Erythroblast (primary cell): Measurements from ENCODE around the gene KISS1R.

ENCODE experiments used
- GATA1 ChIP-seq: IDR thresholded peaks from 2 replicates; pipeline ENCODE4 v1.6.1; 2011; ENCODE audit warnings: low read depth, mild to moderate bottlenecking, control low read depth, low read length, moderate library complexity
- POLR2A ChIP-seq: IDR thresholded peaks from 2 replicates; pipeline ENCODE4 v1.6.1; 2011; ENCODE audit warnings: mild to moderate bottlenecking, low read length

- TF ChIP-seq POLR2A (no peak), GATA1 (no peak)
Observed at GRCh38 chr19:960601-960938, 43.4 kb downstream of the KISS1R start.
